Measurements from ENCODE around the gene PLEKHG5.

Gene PLEKHG5

GRCh38 chr1:6488602-6489382 lies 2.7 kb downstream of the PLEKHG5 start:
- peak overlapping the region; percentile 65 for H3K4me3 ChIP-seq (ENCODE audit: severe bottlenecking)
- no peaks in the 10 kb centered on the region for H3K27me3 ChIP-seq (ENCODE audit: insufficient read depth, poor library complexity, severe bottlenecking)
- H3K36me3 ChIP-seq (ENCODE audit: low read depth): peaks cover 4% of the 10 kb centered on the region
- peaks cover 27% of the 10 kb centered on the region for H3K4me1 ChIP-seq (ENCODE audit: insufficient read depth, poor library complexity, severe bottlenecking)
- peak overlapping the region; percentile 99 for H3K27ac ChIP-seq (ENCODE audit: poor library complexity, severe bottlenecking)
- ATAC-seq (ENCODE audit: low read depth) (peak; percentile 62), DNase-seq (ENCODE audit: low spot score) (peak; percentile 94)
- TF ChIP-seq, protein P1, sequence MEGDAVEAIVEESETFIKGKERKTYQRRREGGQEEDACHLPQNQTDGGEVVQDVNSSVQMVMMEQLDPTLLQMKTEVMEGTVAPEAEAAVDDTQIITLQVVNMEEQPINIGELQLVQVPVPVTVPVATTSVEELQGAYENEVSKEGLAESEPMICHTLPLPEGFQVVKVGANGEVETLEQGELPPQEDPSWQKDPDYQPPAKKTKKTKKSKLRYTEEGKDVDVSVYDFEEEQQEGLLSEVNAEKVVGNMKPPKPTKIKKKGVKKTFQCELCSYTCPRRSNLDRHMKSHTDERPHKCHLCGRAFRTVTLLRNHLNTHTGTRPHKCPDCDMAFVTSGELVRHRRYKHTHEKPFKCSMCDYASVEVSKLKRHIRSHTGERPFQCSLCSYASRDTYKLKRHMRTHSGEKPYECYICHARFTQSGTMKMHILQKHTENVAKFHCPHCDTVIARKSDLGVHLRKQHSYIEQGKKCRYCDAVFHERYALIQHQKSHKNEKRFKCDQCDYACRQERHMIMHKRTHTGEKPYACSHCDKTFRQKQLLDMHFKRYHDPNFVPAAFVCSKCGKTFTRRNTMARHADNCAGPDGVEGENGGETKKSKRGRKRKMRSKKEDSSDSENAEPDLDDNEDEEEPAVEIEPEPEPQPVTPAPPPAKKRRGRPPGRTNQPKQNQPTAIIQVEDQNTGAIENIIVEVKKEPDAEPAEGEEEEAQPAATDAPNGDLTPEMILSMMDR (IDR thresholded peaks at IDR 0.05; ENCODE audit: poor library complexity, severe bottlenecking): no peak
- no peaks in the 10 kb centered on the region for H3K9me3 ChIP-seq (ENCODE audit: severe bottlenecking)

DNA sequence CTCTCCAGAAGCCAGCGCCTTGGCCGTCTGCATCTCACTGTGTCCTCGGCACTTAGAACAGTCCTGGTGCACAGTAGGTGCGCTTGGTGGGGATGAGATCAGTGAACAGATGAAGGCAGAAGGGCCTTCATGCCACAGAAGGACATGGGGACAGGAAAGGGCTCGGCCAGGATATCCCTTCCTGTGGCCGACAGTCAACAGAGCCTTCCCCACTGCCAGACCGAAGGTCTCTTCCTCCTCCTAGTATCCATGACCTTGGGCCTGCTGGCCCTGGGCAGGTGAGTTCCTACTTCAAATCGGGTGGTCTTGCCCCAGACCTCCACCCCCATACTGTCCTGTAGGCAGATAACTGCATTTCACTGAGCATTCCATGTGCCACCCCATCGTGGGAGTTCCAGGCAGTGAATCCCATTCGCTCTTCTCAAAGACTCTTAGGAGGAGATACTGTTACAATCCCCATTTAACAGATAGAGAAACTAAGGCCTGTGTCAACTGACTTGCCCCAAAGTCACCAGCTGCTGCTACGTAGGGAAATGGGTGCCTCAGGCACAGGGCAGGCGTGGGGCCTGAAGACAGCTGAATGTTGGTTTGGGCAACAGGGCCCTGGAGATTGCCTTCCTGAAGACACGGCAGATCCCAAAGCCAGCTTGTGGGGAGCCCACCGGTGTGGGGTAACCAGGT lies 3.5 kb downstream of the PLEKHG5 start:
- ATAC-seq (ENCODE audit: low read depth) (no peak), DNase-seq (ENCODE audit: low spot score) (no peak)

DNA sequence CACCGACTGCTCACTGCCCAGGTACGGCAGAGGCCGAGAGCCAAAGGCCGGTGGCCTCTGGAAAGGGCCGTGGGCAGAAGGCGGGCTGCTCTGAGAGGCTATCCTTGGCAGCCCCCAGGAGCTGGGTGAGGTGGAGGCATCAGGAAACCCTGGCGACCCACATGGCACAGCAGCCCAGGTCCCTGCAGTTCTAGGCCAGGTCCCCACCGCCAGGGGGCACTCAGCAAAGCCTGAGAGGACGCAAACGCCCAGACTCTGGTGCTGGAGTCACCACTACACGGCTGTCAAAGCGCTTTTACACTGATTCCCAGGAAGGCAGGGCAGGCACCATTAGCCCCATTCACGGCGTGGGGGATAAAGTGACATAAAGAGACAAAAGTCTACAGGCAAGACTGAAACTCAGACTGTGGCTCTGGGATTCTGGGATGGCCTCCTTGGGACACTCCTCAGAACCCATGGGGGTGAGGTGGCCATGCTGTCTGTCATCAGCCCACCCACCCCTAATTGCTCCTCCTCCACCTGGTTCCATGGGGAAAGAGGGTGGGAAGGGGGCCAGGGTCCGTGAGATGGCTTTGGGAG lies 4.9 kb downstream of the PLEKHG5 start:
- Histone ChIP-seq H3K36me3 (ENCODE audit: low read depth) (peaks cover 8% of the 10 kb centered on the region), H3K27me3 (ENCODE audit: insufficient read depth, poor library complexity, severe bottlenecking) (no peaks in the 10 kb centered on the region), H3K9me3 (ENCODE audit: severe bottlenecking) (no peaks in the 10 kb centered on the region), H3K27ac (ENCODE audit: poor library complexity, severe bottlenecking) (peak overlapping the region; percentile 99), H3K4me3 (ENCODE audit: severe bottlenecking) (peak overlapping the region; percentile 49), H3K4me1 (ENCODE audit: insufficient read depth, poor library complexity, severe bottlenecking) (peaks cover 19% of the 10 kb centered on the region)
- ATAC-seq (ENCODE audit: low read depth): peak; percentile 37
- no peak for DNase-seq (ENCODE audit: low spot score)
- TF ChIP-seq, protein P1 (IDR thresholded peaks at IDR 0.05; ENCODE audit: poor library complexity, severe bottlenecking): peak; percentile 91

More for the DNA sequence above, 3.5 kb downstream of the PLEKHG5 start:
- Histone ChIP-seq H3K4me1 (ENCODE audit: insufficient read depth, poor library complexity, severe bottlenecking) (peaks cover 27% of the 10 kb centered on the region), H3K27me3 (ENCODE audit: insufficient read depth, poor library complexity, severe bottlenecking) (no peaks in the 10 kb centered on the region), H3K36me3 (ENCODE audit: low read depth) (peaks cover 4% of the 10 kb centered on the region), H3K27ac (ENCODE audit: poor library complexity, severe bottlenecking) (peak overlapping the region; percentile 99), H3K4me3 (ENCODE audit: severe bottlenecking) (no peak overlapping the region), H3K9me3 (ENCODE audit: severe bottlenecking) (no peaks in the 10 kb centered on the region)
- TF ChIP-seq, protein P1 (IDR thresholded peaks at IDR 0.05; ENCODE audit: poor library complexity, severe bottlenecking): no peak

- Histone ChIP-seq H3K27me3 (ENCODE audit: insufficient read depth, poor library complexity, severe bottlenecking) (no peaks in the 10 kb centered on the region), H3K9me3 (ENCODE audit: severe bottlenecking) (no peaks in the 10 kb centered on the region), H3K36me3 (ENCODE audit: low read depth) (peaks cover 12% of the 10 kb centered on the region), H3K27ac (ENCODE audit: poor library complexity, severe bottlenecking) (peak overlapping the region; percentile 99), H3K4me1 (ENCODE audit: insufficient read depth, poor library complexity, severe bottlenecking) (peaks cover 19% of the 10 kb centered on the region), H3K4me3 (ENCODE audit: severe bottlenecking) (peak overlapping the region; percentile 49)
- TF ChIP-seq, protein P1 (IDR thresholded peaks at IDR 0.05; ENCODE audit: poor library complexity, severe bottlenecking): no peak
- no peak for ATAC-seq (ENCODE audit: low read depth)
- DNase-seq (ENCODE audit: low spot score): no peak
Measured at GRCh38 chr1:6485168-6486101, 6.0 kb downstream of the PLEKHG5 start.

Data from RWPE2 (cell line).